ENCODE results near the gene HDAC8. TPM values are rescaled to one million over a fixed set of nuclear protein-coding genes. Genes with fewer than 3 reads are reported as not detected.
A peak's percentile ranks its signal among the peaks of the same experiment; 100 is the strongest.

The HDAC8 gene
- total RNA-seq, 1 experiment from 2014 or later, result 45.2 TPM

DNA sequence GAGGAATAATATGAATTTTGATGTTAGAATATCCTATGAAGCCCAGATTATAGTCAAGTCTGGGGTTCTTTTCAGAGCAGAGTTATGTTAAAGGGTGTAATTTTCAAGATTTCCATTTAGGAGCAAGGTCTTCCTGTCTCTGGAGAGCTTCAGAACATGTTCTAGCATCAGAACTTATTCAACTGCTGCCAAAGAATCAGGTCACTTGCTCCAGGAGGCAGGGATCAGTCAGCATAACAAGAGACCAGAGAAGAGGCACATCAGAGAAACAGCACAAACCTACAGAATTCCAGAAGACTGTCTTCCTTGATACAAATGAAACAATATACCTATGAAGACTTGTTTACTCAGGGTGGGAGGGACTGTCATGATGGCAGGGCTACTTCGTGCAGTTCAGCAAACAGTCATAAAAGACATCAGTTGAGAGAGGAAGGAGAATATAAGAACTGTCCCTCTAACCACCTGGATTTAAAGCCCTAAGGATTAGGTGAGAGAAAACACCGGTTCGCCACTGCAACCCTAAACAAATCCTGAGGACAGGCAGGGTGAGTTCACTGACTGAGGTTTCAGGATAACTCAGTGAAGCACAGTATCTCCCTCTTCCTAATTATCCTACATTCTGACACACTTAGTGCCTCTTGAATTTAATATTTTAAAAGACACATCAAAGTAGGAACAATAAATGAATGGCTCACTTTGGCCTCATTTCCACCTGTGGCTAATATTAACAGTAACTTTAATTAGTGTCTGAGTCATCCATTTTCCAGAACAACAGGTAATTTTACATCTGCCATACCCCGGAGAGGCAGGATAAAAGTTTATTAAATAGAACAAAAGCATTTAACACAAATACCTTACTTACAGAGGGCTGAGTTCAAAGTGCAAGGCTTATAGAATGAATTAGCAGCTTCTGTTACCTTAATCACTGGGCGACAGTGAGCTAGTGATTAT lies 93.0 kb downstream of the HDAC8 start:
- H3K36me3 ChIP-seq, result peaks cover 12% of the 10 kb centered on the region
- no peak for DNase-seq
- H3K27ac ChIP-seq, result no peak overlapping the region
- no peaks in the 10 kb centered on the region for H3K27me3 ChIP-seq
- H3K4me1 ChIP-seq, result peaks cover 9% of the 10 kb centered on the region; the same call in 1 of the 2 replicates
- no peaks in the 10 kb centered on the region; the same call in 1 of the 2 replicates for H3K9me3 ChIP-seq (replicated peaks)
- H3K4me3 ChIP-seq, result no peak overlapping the region

DNA sequence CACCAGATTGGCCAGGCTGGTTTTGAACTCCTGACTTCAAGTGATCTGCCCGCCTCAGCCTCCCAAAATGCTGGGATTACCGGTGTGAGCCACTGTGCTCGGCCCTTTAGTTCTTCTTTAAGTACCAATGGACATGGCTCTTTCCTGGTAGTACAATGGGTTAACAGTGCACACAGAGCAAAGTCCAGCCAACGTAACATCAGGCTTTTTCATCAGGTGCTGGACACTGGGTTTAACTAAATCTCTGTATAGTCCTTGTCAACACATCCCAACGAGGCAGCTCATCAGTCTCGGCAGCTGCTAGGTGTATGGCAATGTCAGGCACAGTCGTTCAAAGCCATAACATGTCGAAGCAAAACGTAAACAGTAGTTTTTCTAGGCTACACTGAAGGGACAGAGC lies 93.8 kb downstream of the HDAC8 start:
- peaks cover 12% of the 10 kb centered on the region for H3K36me3 ChIP-seq
- no peaks in the 10 kb centered on the region; the same call in 1 of the 2 replicates for H3K9me3 ChIP-seq (replicated peaks)
- no peak overlapping the region for H3K27ac ChIP-seq
- H3K4me3 ChIP-seq, result no peak overlapping the region
- peaks cover 9% of the 10 kb centered on the region; the same call in 1 of the 2 replicates for H3K4me1 ChIP-seq
- H3K27me3 ChIP-seq, result no peaks in the 10 kb centered on the region
- DNase-seq, result peak in 1 of 2 experiments; percentile 6

DNA sequence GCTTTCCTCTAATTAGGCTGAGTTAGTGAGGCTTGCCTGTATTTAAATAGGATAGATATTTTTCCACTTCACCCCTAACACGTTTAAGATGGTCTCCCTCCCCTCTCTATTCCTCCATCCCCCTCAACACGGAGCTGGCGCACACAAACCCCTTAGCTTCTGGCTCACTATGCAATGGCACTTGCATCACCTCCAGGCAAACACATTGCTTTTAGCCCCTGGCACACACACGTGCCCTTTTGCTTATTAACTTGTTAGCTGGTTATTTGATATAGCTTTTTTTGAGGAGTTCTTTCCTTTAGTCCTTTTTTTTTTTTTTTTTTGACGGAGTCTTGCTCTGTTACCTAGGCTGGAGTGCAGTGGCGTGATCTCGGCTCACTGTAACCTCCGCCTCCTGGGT lies 94.3 kb downstream of the HDAC8 start:
- H3K4me3 ChIP-seq, result no peak overlapping the region
- H3K9me3 ChIP-seq (replicated peaks), result no peaks in the 10 kb centered on the region; the same call in 1 of the 2 replicates
- H3K27me3 ChIP-seq, result no peaks in the 10 kb centered on the region
- no peak for DNase-seq
- peaks cover 9% of the 10 kb centered on the region; the same call in 1 of the 2 replicates for H3K4me1 ChIP-seq
- H3K36me3 ChIP-seq, result peaks cover 8% of the 10 kb centered on the region
- peak overlapping the region; percentile 2; the same call in 1 of the 2 replicates for H3K27ac ChIP-seq

DNA sequence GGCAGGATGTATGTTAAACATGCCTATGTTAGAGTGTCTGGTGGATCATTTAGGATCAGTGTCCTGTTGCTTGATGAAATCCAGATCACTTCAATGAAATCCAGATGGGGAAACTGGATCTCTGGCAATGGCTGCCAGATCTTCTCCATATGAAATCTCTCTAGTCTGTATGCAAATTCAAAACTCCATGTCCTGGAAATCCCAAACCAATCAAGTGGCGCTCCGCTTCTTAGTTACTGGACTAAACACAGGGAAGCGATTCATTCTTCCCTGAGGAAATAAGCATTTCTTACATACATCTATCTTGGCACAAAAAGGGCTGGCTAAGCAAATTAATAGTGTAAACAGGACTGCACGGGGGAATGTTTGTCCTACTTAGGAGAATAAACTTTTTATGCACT lies 94.9 kb downstream of the HDAC8 start:
- Histone ChIP-seq H3K27ac (peak overlapping the region; percentile 2; the same call in 1 of the 2 replicates), H3K27me3 (no peaks in the 10 kb centered on the region), H3K4me1 (peaks cover 9% of the 10 kb centered on the region; the same call in 1 of the 2 replicates), H3K4me3 (no peak overlapping the region), H3K36me3 (peaks cover 4% of the 10 kb centered on the region; the same call in 1 of the 2 replicates), H3K9me3 (replicated peaks) (no peaks in the 10 kb centered on the region; the same call in 1 of the 2 replicates)
- peak in 1 of 2 experiments; percentile 15 for DNase-seq

DNA sequence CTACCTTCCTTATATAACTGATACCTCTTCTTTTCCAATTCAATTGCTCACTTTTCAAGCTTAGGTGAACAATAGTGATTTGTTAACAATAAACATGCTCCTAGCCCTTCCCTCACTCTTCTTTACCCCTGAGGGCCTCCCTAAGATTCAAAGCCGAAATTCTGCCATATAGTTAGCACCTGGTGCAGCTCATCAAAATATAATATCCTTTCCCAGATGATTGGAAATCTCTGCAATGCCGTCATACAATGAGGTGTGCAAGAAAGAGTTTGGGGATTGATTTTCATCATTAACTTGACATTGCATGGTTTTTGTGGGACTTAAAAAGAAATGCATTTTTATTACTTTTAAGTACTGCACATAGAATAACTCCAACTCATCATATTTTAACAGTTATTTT lies 95.3 kb downstream of the HDAC8 start:
- Histone ChIP-seq H3K4me3 (no peak overlapping the region), H3K27ac (peak overlapping the region; percentile 2; the same call in 1 of the 2 replicates), H3K27me3 (no peaks in the 10 kb centered on the region), H3K4me1 (peaks cover 9% of the 10 kb centered on the region; the same call in 1 of the 2 replicates), H3K36me3 (peaks cover 4% of the 10 kb centered on the region; the same call in 1 of the 2 replicates), H3K9me3 (replicated peaks) (no peaks in the 10 kb centered on the region; the same call in 1 of the 2 replicates)
- peak; percentile 4 to 59 for DNase-seq

DNA sequence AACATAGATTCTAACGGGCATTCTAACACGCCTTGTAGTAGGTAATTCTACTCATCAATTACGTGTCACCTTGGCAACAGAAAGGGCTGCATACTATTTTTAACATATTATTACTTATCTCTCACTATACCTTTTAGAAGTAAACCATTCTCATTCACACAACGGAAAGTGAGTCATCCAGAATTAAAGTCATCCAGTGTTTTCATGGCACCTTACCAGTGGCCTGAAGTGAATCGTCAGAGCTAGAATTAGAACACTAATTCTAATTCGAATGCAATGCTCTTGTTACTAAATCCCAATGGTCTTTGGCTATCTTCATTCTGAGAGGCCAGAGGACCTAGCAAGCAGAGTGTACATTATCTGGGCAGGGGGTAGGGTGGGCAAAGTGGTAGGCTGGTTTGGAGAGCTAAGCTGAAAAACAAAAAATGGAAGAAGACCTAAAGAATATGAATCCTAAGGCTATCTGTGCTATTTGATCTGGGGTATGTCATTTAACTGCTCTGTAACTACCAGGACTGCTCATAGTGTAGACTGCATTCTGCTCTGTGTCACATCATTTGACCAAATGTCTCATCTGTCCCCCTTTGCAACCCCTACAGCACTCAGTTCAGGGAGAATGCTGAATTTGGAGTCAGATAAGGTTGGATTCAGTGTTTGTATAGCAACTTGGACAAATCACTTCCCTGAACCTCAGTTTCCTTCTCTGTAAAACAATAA lies 96.5 kb downstream of the HDAC8 start:
- Histone ChIP-seq H3K27ac (no peak overlapping the region), H3K27me3 (no peaks in the 10 kb centered on the region), H3K36me3 (peaks cover 4% of the 10 kb centered on the region; the same call in 1 of the 2 replicates), H3K4me3 (no peak overlapping the region), H3K9me3 (replicated peaks) (no peaks in the 10 kb centered on the region; the same call in 1 of the 2 replicates), H3K4me1 (peaks cover 9% of the 10 kb centered on the region; the same call in 1 of the 2 replicates)
- no peak for DNase-seq

DNA sequence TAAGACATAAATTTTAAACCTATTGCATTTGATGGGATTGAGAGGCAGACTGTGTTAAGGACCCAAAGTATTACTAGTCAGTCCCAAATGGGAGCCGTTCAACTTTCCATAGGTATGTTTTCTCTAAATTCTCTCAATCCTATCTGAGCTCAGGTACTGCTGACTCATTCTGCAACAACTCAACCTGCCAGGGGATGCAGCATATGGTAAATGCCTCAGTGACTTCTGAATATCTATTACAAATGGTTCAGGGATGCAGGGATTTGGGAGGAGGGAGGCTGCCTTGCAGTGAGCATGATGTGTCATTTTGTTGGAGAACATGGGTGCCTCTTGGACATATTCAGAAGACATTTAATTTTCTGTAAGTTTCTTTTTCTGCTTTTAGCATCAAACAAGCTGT lies 97.3 kb downstream of the HDAC8 start:
- no peaks in the 10 kb centered on the region; the same call in 1 of the 2 replicates for H3K9me3 ChIP-seq (replicated peaks)
- no peak overlapping the region for H3K27ac ChIP-seq
- H3K36me3 ChIP-seq, result peaks cover 4% of the 10 kb centered on the region; the same call in 1 of the 2 replicates
- H3K4me3 ChIP-seq, result no peak overlapping the region
- no peak for DNase-seq
- no peaks in the 10 kb centered on the region for H3K27me3 ChIP-seq
- peaks cover 9% of the 10 kb centered on the region; the same call in 1 of the 2 replicates for H3K4me1 ChIP-seq

DNA sequence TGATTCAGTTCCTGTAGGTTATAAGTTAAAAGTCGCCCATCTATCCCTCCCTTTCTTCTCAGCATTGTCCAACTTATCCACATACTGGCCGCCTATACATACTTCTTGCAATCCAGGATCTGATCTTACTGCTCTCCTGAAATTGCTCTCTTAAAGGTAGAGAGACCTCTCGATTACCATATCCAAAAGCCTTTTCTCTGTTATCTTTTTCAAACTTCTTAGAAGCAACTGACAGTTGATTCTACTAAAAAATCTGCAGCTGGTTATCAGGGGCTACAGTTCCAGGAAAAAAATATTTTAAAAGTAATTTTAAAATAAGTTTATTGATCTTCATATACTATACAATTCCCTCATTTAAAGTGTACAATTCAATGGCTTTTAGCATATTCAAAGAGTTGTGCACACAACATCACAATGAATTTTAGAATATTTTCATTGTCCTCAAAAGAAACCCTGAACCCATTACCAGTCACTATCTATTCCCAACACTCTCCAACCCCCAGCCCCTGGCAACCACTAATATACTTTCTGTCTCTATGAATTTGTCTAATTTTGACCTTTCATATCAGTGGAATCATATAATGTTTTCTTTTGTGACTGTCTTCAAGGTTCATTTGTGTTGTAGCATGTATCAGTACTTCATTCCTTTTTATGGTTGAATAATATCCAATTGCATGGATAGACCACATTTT lies 102.0 kb downstream of the HDAC8 start:
- Histone ChIP-seq H3K27me3 (no peaks in the 10 kb centered on the region), H3K4me1 (no peaks in the 10 kb centered on the region), H3K36me3 (peaks cover 4% of the 10 kb centered on the region), H3K4me3 (no peak overlapping the region), H3K9me3 (replicated peaks) (no peaks in the 10 kb centered on the region), H3K27ac (no peak overlapping the region)
- DNase-seq, result no peak

DNA sequence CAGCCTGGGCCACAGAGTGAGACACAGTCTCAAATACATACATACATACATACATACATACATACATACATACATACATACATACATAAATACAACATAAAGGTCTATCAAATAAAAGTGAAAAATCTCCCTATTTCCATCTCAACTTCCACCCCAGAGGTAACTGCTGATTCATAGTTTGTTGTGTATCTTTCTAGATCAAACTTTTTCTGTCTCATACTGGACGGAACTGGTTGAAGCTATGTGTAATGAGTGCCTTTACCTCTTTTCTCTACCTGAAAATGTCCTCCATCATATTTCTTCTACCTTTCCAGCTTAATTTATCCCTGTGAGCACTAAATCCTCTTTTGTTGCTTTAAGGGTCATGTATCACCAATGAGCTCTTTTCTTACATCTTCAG lies 102.5 kb downstream of the HDAC8 start:
- no peak for DNase-seq
- H3K4me3 ChIP-seq, result no peak overlapping the region
- H3K4me1 ChIP-seq, result no peaks in the 10 kb centered on the region
- H3K27me3 ChIP-seq, result no peaks in the 10 kb centered on the region
- H3K36me3 ChIP-seq, result peaks cover 4% of the 10 kb centered on the region
- no peak overlapping the region for H3K27ac ChIP-seq
- no peaks in the 10 kb centered on the region for H3K9me3 ChIP-seq (replicated peaks)

DNA sequence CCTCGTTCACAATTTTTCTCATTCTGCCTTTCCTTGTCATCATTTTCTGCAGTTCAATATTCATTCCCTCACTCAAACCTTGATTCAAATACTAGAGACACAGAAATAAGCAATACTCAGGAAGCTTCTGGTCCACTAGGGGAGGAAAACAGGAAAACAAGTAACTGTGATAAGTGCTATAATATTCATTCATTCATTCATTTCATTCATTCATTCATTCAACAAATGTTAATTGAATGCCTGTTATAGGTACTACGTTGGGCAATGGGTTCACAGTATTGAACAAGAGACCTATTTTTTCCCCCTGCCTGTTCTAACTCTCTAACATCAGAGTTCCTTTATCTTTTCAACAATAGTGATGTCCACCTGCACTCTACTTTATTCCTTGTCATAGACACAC lies 104.0 kb downstream of the HDAC8 start:
- Histone ChIP-seq H3K27me3 (no peaks in the 10 kb centered on the region), H3K4me1 (no peaks in the 10 kb centered on the region), H3K4me3 (no peak overlapping the region), H3K36me3 (no peaks in the 10 kb centered on the region; the same call in 1 of the 2 replicates), H3K27ac (no peak overlapping the region), H3K9me3 (replicated peaks) (no peaks in the 10 kb centered on the region)
- DNase-seq, result no peak

DNA sequence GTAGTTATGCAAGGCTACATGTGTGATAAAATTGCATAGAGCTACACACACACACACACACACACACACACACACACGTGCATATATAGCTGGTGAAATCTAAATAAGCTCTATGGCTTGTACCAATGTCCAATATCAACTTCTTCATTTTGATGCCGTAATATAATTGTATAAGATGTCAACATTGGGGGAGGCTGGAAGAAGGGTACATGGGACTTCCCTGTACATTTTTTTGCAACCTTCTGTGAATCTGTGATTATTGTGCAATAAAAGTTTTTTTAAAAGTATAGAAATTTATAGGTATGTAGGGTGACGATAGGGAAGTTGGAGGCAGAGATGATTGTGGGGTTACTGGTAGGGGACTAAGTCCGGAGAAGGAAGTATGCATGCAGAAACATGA lies 105.5 kb downstream of the HDAC8 start:
- no peaks in the 10 kb centered on the region for H3K27me3 ChIP-seq
- no peaks in the 10 kb centered on the region; the same call in 1 of the 2 replicates for H3K36me3 ChIP-seq
- no peak for DNase-seq
- no peaks in the 10 kb centered on the region for H3K4me1 ChIP-seq
- H3K4me3 ChIP-seq, result no peak overlapping the region
- no peak overlapping the region for H3K27ac ChIP-seq
- H3K9me3 ChIP-seq (replicated peaks), result no peaks in the 10 kb centered on the region

DNA sequence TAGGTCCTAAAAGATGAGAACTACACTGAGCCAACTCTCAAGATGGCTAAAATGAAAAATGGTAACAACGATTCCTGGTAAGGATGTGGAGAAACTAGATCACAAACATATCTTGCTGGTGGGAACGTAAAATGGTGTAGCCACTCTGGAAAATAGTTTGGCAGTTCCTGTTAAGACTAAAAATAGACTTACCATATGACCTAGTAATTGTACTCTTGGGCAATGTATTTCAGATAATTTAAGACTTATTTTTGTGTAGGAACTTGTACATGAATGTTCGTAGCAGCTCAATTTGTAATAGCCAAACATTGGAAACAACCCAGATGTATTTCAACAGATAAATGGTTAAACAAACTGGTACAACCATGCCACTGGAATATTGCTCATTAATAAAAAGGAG lies 106.2 kb downstream of the HDAC8 start:
- Histone ChIP-seq H3K4me3 (no peak overlapping the region), H3K27me3 (no peaks in the 10 kb centered on the region), H3K9me3 (replicated peaks) (no peaks in the 10 kb centered on the region), H3K4me1 (no peaks in the 10 kb centered on the region), H3K36me3 (no peaks in the 10 kb centered on the region; the same call in 1 of the 2 replicates), H3K27ac (no peak overlapping the region)
- no peak for DNase-seq

DNA sequence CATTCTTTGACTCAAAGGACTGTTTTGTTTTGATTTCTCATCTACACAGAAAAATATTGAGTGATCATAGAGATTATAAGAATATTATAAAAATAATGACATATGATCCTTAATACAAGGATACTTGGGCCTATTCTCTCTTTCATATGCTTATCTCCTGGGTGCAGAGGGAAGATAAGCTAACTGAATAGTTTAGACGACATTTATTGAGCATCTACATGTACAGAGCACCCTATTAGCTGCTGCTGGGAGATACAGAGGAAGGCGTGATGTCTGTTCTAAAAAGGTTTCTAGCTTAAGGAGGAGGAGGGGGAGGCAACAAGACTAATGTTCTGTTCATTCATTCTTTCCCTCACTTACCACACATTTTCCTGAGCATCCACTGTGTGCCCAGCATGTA lies 106.8 kb downstream of the HDAC8 start:
- no peaks in the 10 kb centered on the region for H3K9me3 ChIP-seq (replicated peaks)
- DNase-seq, result no peak
- H3K4me1 ChIP-seq, result no peaks in the 10 kb centered on the region
- H3K27me3 ChIP-seq, result no peaks in the 10 kb centered on the region
- H3K36me3 ChIP-seq, result no peaks in the 10 kb centered on the region; the same call in 1 of the 2 replicates
- no peak overlapping the region for H3K27ac ChIP-seq
- H3K4me3 ChIP-seq, result no peak overlapping the region

DNA sequence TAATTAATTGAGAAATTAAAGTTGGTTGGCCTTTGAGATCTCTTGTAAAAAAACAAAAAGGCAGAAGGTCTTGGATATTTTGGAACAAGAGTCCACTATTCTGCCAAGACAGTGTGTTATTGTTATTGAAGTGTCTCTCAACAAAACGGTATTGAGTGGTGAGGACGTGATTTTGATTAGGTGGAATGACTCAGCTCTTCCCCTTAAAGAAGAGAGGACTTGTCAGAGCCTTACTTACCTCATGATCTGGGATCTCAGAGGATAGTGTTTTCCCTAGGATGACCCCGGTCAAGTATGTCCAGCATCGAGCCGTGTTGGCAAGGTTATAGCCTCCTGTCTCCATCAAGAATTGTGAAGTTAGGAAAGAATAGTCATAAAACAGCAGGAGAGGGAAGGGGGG lies 110.9 kb downstream of the HDAC8 start:
- H3K27me3 ChIP-seq, result no peaks in the 10 kb centered on the region
- H3K9me3 ChIP-seq (replicated peaks), result no peaks in the 10 kb centered on the region
- no peak for DNase-seq
- no peak overlapping the region for H3K4me3 ChIP-seq
- H3K27ac ChIP-seq, result no peak overlapping the region
- H3K4me1 ChIP-seq, result no peaks in the 10 kb centered on the region
- H3K36me3 ChIP-seq, result peaks cover 2% of the 10 kb centered on the region
